ENCODE data around the gene MAGI2. TPM values are rescaled to one million over a fixed set of nuclear protein-coding genes. Genes with fewer than 3 reads are reported as not detected.

Gene MAGI2
- total RNA-seq, 1 experiment from 2014 or later, result 0.22 TPM

- TF ChIP-seq CTCF (IDR thresholded peaks at IDR 0.05 in 2 of 3, conservative IDR thresholded peaks at IDR 0.05 in 1 of 3; ENCODE audit: borderline replicate concordance in 1 of 3, insufficient read depth in 1 of 3, low read depth in 2 of 3, low read length in 2 of 3) (no peak), TCF7L2 (IDR thresholded peaks at IDR 0.05; ENCODE audit: borderline replicate concordance, extremely low read depth, insufficient read depth, insufficient read length) (no peak), FOSL1 (IDR thresholded peaks at IDR 0.05; ENCODE audit: low read depth) (no peak), RAD21 (IDR thresholded peaks at IDR 0.05; ENCODE audit: low read depth) (no peak), SRF (IDR thresholded peaks at IDR 0.05; ENCODE audit: low read depth) (no peak), EZH2phosphoT487 (IDR thresholded peaks at IDR 0.05; ENCODE audit: borderline replicate concordance) (no peak), SIN3A (IDR thresholded peaks at IDR 0.05; ENCODE audit: low read depth) (no peak), SP1 (IDR thresholded peaks at IDR 0.05; ENCODE audit: low read depth) (no peak), JUND (IDR thresholded peaks at IDR 0.05) (no peak), POLR2AphosphoS5 (IDR thresholded peaks at IDR 0.05; ENCODE audit: low read depth, low read length) (no peak), ZNF274 (IDR thresholded peaks at IDR 0.05; ENCODE audit: low read depth, low read length) (no peak), CBX3 (IDR thresholded peaks at IDR 0.05; ENCODE audit: low read depth) (no peak)
- TF ChIP-seq, protein P1, sequence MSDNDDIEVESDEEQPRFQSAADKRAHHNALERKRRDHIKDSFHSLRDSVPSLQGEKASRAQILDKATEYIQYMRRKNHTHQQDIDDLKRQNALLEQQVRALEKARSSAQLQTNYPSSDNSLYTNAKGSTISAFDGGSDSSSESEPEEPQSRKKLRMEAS (IDR thresholded peaks at IDR 0.05), result no peak
- Histone ChIP-seq H3K36me3 (ENCODE audit: control insufficient read depth in 1 of 2, insufficient read depth in 2 of 2, low read length in 2 of 2) (no peaks in the 10 kb centered on the region), H3K4me3 (replicated peaks in 1 of 2; ENCODE audit: low read depth in 1 of 2, low read length in 2 of 2) (no peak overlapping the region), H3K27me3 (ENCODE audit: insufficient read depth, low read length) (peaks cover 57% of the 10 kb centered on the region), H2AFZ (ENCODE audit: low read depth, low read length, poor library complexity, severe bottlenecking) (no peak overlapping the region), H3K9me3 (ENCODE audit: control insufficient read depth in 1 of 2, insufficient read depth in 1 of 2, low read depth in 1 of 2, low read length in 2 of 2) (no peaks in the 10 kb centered on the region), H3K9ac (ENCODE audit: low read length) (no peak overlapping the region), H3K9me2 (ENCODE audit: insufficient read depth) (no peaks in the 10 kb centered on the region), H3K27ac (ENCODE audit: low read depth, low read length) (no peak overlapping the region), H3K4me1 (ENCODE audit: control insufficient read depth in 1 of 2, insufficient read depth in 2 of 2, low read length in 2 of 2) (no peaks in the 10 kb centered on the region), H3K4me2 (ENCODE audit: low read length) (no peak overlapping the region), H3K79me2 (ENCODE audit: insufficient read depth, low read length) (no peaks in the 10 kb centered on the region), H4K20me1 (ENCODE audit: insufficient read depth) (no peaks in the 10 kb centered on the region)
- no TSS peak for BruUV-seq (replicated peaks)
- intact Hi-C loops (cut with micrococcal nuclease), result no loop called here
- ATAC-seq (no peak), DNase-seq (ENCODE audit: low read depth, low spot score) (no peak)
- ChIA-PET RAD21 (ENCODE audit: low non-redundant PET in 1 of 2, low total read pairs in 2 of 2, uncharacterized antibody in 2 of 2, unreplicated experiment in 2 of 2) (no interaction called here), POLR2A (no interaction called here), CTCF (no interaction called here)
Measured at GRCh38 chr7:78167860-78168259, 1285.6 kb downstream of the MAGI2 start.
